Measurements from ENCODE around the gene ERMARD.
A peak's percentile ranks its signal among the peaks of the same experiment; 100 is the strongest.

DNA sequence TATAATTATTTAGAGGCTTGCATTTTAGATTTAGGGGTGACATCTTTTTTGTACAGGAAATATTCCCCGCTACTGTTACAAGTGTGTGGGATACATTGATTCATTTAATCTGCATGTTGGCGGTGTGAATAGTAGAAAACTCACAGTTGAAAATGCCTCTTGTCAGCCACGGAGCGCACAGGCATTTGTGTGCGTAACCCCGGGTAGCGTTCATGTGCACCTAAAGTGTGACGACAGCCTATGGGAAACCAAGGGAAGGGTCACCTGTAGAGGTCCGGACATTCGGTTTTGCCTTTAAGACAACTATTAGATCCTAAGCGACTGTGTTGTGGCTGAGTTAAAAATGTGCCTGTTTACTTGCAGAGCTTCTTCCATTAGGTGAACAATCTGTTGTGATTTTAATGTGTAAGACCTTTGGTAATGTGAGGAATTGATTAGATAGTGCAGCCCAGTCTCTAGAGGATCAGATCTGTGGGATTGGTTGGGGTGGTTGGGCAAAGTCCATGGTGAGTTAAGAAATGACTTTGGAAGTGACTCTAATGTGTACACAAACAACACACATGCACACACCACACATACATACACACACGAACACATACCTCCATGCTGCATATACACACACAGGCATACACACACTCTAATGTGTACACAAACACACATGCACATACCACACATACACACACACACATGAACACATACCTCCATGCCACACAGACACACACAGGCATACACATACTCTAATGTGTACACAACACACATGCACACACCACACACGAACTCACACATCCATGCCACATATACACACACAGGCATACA is 15.7 kb downstream of the ERMARD start:
- TF ChIP-seq, protein P1, sequence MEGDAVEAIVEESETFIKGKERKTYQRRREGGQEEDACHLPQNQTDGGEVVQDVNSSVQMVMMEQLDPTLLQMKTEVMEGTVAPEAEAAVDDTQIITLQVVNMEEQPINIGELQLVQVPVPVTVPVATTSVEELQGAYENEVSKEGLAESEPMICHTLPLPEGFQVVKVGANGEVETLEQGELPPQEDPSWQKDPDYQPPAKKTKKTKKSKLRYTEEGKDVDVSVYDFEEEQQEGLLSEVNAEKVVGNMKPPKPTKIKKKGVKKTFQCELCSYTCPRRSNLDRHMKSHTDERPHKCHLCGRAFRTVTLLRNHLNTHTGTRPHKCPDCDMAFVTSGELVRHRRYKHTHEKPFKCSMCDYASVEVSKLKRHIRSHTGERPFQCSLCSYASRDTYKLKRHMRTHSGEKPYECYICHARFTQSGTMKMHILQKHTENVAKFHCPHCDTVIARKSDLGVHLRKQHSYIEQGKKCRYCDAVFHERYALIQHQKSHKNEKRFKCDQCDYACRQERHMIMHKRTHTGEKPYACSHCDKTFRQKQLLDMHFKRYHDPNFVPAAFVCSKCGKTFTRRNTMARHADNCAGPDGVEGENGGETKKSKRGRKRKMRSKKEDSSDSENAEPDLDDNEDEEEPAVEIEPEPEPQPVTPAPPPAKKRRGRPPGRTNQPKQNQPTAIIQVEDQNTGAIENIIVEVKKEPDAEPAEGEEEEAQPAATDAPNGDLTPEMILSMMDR (IDR thresholded peaks at IDR 0.05), result peak in 1 of 7 experiments; percentile 35
- TF ChIP-seq POLR2A (IDR thresholded peaks at IDR 0.05), result no peak
